ENCODE data around the gene TRNT1.

DNA sequence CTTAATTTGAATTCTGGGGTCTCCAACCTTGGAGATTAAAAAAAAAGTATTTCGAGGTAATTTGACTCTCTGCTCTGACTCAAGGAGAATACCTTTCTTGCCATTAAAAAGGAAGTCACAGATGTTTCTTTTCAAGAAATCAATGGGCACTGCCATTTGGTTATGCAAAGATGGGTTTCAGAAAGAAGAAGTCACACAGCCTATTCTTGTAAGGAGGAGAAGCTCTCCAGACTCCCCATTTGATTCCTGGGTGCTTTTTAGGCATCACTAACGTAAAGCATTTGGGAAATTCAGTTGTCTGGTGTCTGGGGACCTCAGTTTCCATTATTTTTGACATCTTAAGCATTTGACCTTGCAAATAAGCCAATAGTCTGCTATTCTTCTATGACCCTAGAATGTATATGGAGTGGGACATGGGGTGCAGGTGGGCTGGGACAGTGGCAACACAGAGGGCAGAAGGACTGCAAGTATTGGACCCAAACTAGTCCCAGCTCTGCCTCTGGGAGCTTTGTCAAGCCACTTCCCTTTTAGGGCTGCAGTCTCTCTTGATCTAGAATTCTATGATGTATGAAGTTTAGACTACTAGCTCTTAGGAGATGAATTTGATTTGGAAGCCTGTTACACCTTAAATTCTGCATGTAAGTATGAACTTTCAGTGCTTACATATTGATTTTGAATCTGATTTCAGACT lies 44.4 kb upstream of the TRNT1 start:
- TF ChIP-seq JUND (IDR thresholded peaks at IDR 0.05) (no peak), ZFX (IDR thresholded peaks at IDR 0.05) (no peak), POLR2A (IDR thresholded peaks at IDR 0.05; ENCODE audit: borderline replicate concordance, extremely low read depth, insufficient read depth, insufficient read length) (no peak)
